Endothelial cell of umbilical vein (primary cell): ENCODE measurements around the gene FNDC8. TPM values are rescaled to one million over a fixed set of nuclear protein-coding genes. Genes with fewer than 3 reads are reported as not detected.

Source experiments
- BruUV-seq: library from RNA; stranded (reverse); fragments of 400-500 nt; replicated peaks from 2 replicates; lab custom pipeline; 2021; lab: Mats Ljungman, UMichigan
- CTCF ChIA-PET: fragments of 300-600, 350-600 bp; sonication (Branson Sonifier 250); formaldehyde crosslinking; loops from one replicate; lab custom pipeline; 2021; ENCODE audit warnings: antibody characterized with exemption, inconsistent platforms; lab: Charles Lee
- POLR2A ChIA-PET: fragments of 300-600, 350-600 bp; sonication (Branson Sonifier 250); formaldehyde crosslinking; loops from one replicate; lab custom pipeline; 2021; ENCODE audit warnings: antibody characterized with exemption, inconsistent platforms; lab: Charles Lee
- DNase-seq: peaks from one replicate; pipeline ENCODE4 v3.0.0-alpha.2; 2011; ENCODE audit warnings: low read depth, low spot score
- FAIRE-seq: peaks from 2 replicates; lab custom pipeline; 2011; peaks lifted over from hg19 to GRCh38; lab: Jason Lieb, UNC
- H2AFZ ChIP-seq: 2 replicates; pipeline ENCODE4 v1.6.0; 2012; ENCODE audit warnings: low read depth, low read length, control low read depth, inconsistent platforms
- H3K27ac ChIP-seq: 2 replicates; pipeline ENCODE4 v1.5.1; 2011; ENCODE audit warnings: low read depth, mild to moderate bottlenecking, control low read depth, low read length, moderate library complexity; ENCODE audit not compliant: insufficient read depth
- H3K27me3 ChIP-seq, 2 experiments: 2 replicates each; pipeline versions ENCODE4 v1.6.0 to v1.6.1; 2011; ENCODE audit warnings: low read length in 2 of 2, mixed read lengths in 1 of 2; ENCODE audit not compliant: control insufficient read depth in 2 of 2, insufficient read depth in 2 of 2
- H3K36me3 ChIP-seq, 2 experiments: 2 replicates in 1 of 2; 3 replicates in 1 of 2; pipeline ENCODE4 v1.5.1; 2011; ENCODE audit warnings: low read length in 2 of 2, mild to moderate bottlenecking in 1 of 2, moderate library complexity in 1 of 2; ENCODE audit not compliant: control insufficient read depth in 2 of 2, insufficient read depth in 2 of 2; ENCODE audit errors: extremely low read depth in 1 of 2
- H3K4me1 ChIP-seq: 3 replicates; pipeline ENCODE4 v1.5.1; 2011; ENCODE audit warnings: mild to moderate bottlenecking, low read length; ENCODE audit not compliant: control insufficient read depth, insufficient read depth; ENCODE audit errors: extremely low read depth
- H3K4me2 ChIP-seq: 2 replicates; pipeline ENCODE4 v1.6.1; 2011; ENCODE audit warnings: low read length, control low read depth, mixed read lengths; ENCODE audit not compliant: insufficient read depth
- H3K4me3 ChIP-seq, 3 experiments: fragments of 200-600 bp in 1 of 3; sonication (generic), shearing (Covaris generic) in 1 of 3; replicated peaks in 1 of 3; 2 replicates each; pipeline ENCODE4 v1.5.1; 2011 to 2016; ENCODE audit warnings: control low read depth in 3 of 3, low read length in 3 of 3, mild to moderate bottlenecking in 2 of 3, inconsistent platforms in 1 of 3, low read depth in 1 of 3, moderate library complexity in 1 of 3; ENCODE audit not compliant: insufficient read depth in 1 of 3
- H3K79me2 ChIP-seq: 2 replicates; pipeline ENCODE4 v1.6.0; 2012; ENCODE audit warnings: low read length, inconsistent platforms; ENCODE audit not compliant: control insufficient read depth, insufficient read depth
- H3K9ac ChIP-seq: replicated peaks from 2 replicates; pipeline ENCODE3; 2011; ENCODE audit warnings: low read length, control low read depth; ENCODE audit not compliant: insufficient read depth; ENCODE audit errors: extremely low read depth
- H3K9me1 ChIP-seq: replicated peaks from 3 replicates; pipeline ENCODE4 v1.6.0; 2011; ENCODE audit warnings: mild to moderate bottlenecking, low read length; ENCODE audit not compliant: control insufficient read depth, insufficient read depth; ENCODE audit errors: extremely low read depth
- H3K9me3 ChIP-seq: replicated peaks from 2 replicates; pipeline ENCODE4 v1.5.1; 2012; ENCODE audit warnings: low read length, inconsistent platforms; ENCODE audit not compliant: control insufficient read depth, insufficient read depth
- H4K20me1 ChIP-seq: replicated peaks from 2 replicates; pipeline ENCODE3; 2011; ENCODE audit warnings: mild to moderate bottlenecking, low read length; ENCODE audit not compliant: control insufficient read depth, insufficient read depth; ENCODE audit errors: extremely low read depth
- FOS ChIP-seq: IDR thresholded peaks from 2 replicates; pipeline ENCODE4 v1.6.1; 2011; ENCODE audit warnings: mild to moderate bottlenecking, low read length, moderate library complexity, borderline replicate concordance; ENCODE audit not compliant: insufficient read depth
- JUN ChIP-seq: IDR thresholded peaks from 2 replicates; pipeline ENCODE4 v1.6.1; 2011; ENCODE audit warnings: borderline replicate concordance, low read depth; ENCODE audit not compliant: insufficient read length, insufficient read depth
- MYC ChIP-seq: IDR thresholded peaks from one replicate; pipeline ENCODE4 v1.6.1; 2011; ENCODE audit warnings: mild to moderate bottlenecking, low read depth, low read length
- POLR2A ChIP-seq: IDR thresholded peaks from 2 replicates; pipeline ENCODE4 v1.6.1; 2012; ENCODE audit warnings: low read depth, mild to moderate bottlenecking, control low read depth, low read length
- POLR2AphosphoS5 ChIP-seq: IDR thresholded peaks from 2 replicates; pipeline ENCODE4 v1.6.1; 2012; ENCODE audit warnings: low read depth, mild to moderate bottlenecking, control low read depth, low read length, moderate library complexity; ENCODE audit not compliant: insufficient read depth
- dilution Hi-C: fragments of 300-500 bp; cut with MboI; formaldehyde crosslinking; loops from one replicate; pipeline ENCODE4 v1.15.0; 2019; ENCODE audit warnings: low sequenced_read_pairs; ENCODE audit not compliant: extremely low pct_ligation_motif_present
- intact Hi-C: fragments of 100-400 bp; cut with micrococcal nuclease; formaldehyde crosslinking; loops from one replicate; pipeline ENCODE4 v1.10.0; 2022
- polyA plus RNA-seq, 4 experiments: library from polyadenylated mRNA; depleted of rRNA in 3 of 4; stranded (reverse) in 3 of 4; unstranded in 1 of 4; fragments of >200 nt; gene quantifications; 2 replicates each; pipeline versions ENCODE4 v1.2.1 to v1.2.3, GENCODE V29; 2011 to 2012; ENCODE audit warnings: missing spikeins in 1 of 4
- total RNA-seq: library from RNA; stranded (reverse); gene quantifications from 2 replicates; pipeline ENCODE4 v1.2.3, GENCODE V29; 2021
- TF ChIP-seq, protein P1 (sequence below), 2 donors: IDR thresholded peaks; 1 replicate in 1 of 2; 2 replicates in 1 of 2; pipeline ENCODE4 v1.5.1; 2011; ENCODE audit warnings: low read length in 2 of 2, mild to moderate bottlenecking in 2 of 2, moderate library complexity in 2 of 2, control low read depth in 1 of 2, inconsistent platforms in 1 of 2, low read depth in 1 of 2; ENCODE audit not compliant: insufficient read depth in 1 of 2; ENCODE audit errors: extremely low read depth in 1 of 2

The FNDC8 gene
- total and polyA plus RNA-seq, 2 donors (not counting 3 experiments of a cell fraction or from before 2014, with no cell fraction given) = not detected

DNA sequence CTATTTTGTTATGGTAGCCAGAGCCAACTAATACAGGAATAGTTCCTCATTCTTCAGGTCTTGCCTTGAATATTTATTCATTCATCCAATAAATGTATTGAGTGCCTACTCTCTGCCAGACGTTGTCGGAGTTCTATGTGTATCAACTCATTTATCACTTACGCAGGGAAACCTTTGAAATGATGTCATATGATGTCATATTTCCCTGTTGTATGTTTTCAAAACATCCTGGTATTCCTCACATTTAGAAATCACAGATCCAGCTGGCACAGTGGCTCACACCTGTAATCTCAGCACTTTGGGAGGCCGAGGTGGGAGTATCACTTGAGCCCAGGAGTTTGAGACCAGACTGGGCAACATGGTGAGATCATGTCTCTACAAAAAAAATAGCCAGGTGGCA, 23.4 kb downstream of the FNDC8 start:
- H3K4me3 ChIP-seq = no peak overlapping the region
- no peak overlapping the region for H2AFZ ChIP-seq
- H3K4me1 ChIP-seq = peaks cover 6% of the 10 kb centered on the region
- H3K9me3 ChIP-seq = no peaks in the 10 kb centered on the region
- no TSS peak for BruUV-seq
- H3K9me1 ChIP-seq = no peaks in the 10 kb centered on the region
- TF ChIP-seq, protein P1, sequence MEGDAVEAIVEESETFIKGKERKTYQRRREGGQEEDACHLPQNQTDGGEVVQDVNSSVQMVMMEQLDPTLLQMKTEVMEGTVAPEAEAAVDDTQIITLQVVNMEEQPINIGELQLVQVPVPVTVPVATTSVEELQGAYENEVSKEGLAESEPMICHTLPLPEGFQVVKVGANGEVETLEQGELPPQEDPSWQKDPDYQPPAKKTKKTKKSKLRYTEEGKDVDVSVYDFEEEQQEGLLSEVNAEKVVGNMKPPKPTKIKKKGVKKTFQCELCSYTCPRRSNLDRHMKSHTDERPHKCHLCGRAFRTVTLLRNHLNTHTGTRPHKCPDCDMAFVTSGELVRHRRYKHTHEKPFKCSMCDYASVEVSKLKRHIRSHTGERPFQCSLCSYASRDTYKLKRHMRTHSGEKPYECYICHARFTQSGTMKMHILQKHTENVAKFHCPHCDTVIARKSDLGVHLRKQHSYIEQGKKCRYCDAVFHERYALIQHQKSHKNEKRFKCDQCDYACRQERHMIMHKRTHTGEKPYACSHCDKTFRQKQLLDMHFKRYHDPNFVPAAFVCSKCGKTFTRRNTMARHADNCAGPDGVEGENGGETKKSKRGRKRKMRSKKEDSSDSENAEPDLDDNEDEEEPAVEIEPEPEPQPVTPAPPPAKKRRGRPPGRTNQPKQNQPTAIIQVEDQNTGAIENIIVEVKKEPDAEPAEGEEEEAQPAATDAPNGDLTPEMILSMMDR (IDR thresholded peaks at IDR 0.05; ENCODE audit: extremely low read depth in 1 of 2, insufficient read depth in 1 of 2, low read depth in 1 of 2, low read length in 2 of 2) = no peak
- TF ChIP-seq POLR2AphosphoS5 (no peak), JUN (peak; percentile 3)
- FAIRE-seq (no peak), DNase-seq (no peak)
- intact Hi-C loops (loop anchor here (5.0 to 10.0 kb wide), 2 partner anchors 97 to 390 kb away; partner anchors contain the start of genes SLFN12L and SLFN5), dilution Hi-C loops (no loop called here)
- H3K27me3 ChIP-seq = peaks cover 4 to 8% of the 10 kb centered on the region in 2 experiments
- no peak overlapping the region for H3K4me2 ChIP-seq
- CTCF ChIA-PET = interaction anchor here (1.4 kb wide), 1 partner anchor 289 kb away, joined by 3 read pairs; no protein-coding TSS in a partner anchor
- H3K9ac ChIP-seq = no peak overlapping the region
- H3K36me3 ChIP-seq = no peaks in the 10 kb centered on the region
- POLR2A ChIA-PET = no interaction called here
- H4K20me1 ChIP-seq = no peaks in the 10 kb centered on the region
- H3K79me2 ChIP-seq = peaks cover 19% of the 10 kb centered on the region
- H3K27ac ChIP-seq = no peak overlapping the region

DNA sequence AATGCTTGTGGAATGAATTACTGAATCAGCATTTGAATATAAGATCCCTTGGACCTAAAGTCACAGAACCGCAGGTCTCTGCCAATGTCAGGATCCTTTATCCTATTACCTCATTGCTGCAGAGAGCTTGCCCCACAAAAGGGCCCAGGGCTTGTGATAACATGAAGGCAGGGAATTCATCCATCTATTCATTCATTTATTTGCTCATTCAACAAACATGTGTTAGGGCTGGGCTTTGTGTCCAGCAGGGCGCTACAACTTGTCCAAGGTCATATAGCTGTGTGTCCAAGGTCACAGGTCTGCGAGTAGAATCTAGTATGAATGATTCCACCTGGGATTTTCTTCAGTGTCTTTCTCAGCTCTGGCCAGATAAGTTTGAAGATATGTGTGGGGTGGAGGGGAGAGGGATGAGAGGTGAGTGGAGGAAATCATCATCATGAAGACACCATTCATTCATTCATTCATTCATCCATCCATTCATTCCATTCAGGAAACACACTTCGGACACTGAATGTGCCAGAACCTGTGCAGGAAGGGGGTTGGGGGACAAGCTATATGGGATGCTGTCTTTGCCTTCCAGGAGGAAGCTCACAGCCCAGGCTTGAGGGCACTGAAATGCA, 24.9 kb downstream of the FNDC8 start:
- Histone ChIP-seq H3K79me2 (peaks cover 7% of the 10 kb centered on the region), H3K9me3 (no peaks in the 10 kb centered on the region), H3K9ac (no peak overlapping the region), H3K36me3 (no peaks in the 10 kb centered on the region), H2AFZ (no peak overlapping the region), H3K9me1 (no peaks in the 10 kb centered on the region), H4K20me1 (no peaks in the 10 kb centered on the region), H3K27ac (no peak overlapping the region), H3K27me3 (peaks cover 4 to 8% of the 10 kb centered on the region in 2 experiments), H3K4me1 (no peaks in the 10 kb centered on the region), H3K4me3 (no peak overlapping the region), H3K4me2 (no peak overlapping the region)
- no peak for FAIRE-seq
- no peak for TF ChIP-seq POLR2A
- no peak for TF ChIP-seq MYC
- TF ChIP-seq, protein P1 (IDR thresholded peaks at IDR 0.05; ENCODE audit: extremely low read depth in 1 of 2, insufficient read depth in 1 of 2, low read depth in 1 of 2, low read length in 2 of 2) = no peak
- TF ChIP-seq FOS = no peak
- dilution Hi-C loops (no loop called here), intact Hi-C loops (loop anchor here (10.0 kb wide), 1 partner anchor 388 kb away; the partner anchor contains the start of gene SLFN12L)
- ChIA-PET POLR2A (no interaction called here), CTCF (interaction anchor here (1.3 kb wide), 1 partner anchor 393 kb away, joined by 3 read pairs; no protein-coding TSS in a partner anchor)
- no peak for DNase-seq
- no TSS peak for BruUV-seq
